Measurements from ENCODE around the gene IGSF11.

- TF ChIP-seq CTCF (IDR thresholded peaks at IDR 0.05; ENCODE audit: insufficient read depth, low read depth, low read length) = no peak
- TF ChIP-seq EZH2 (IDR thresholded peaks at IDR 0.05; ENCODE audit: insufficient read depth, low read length) = no peak
Measured at GRCh38 chr3:118948146-118948545, 86.5 kb downstream of the IGSF11 start.
